Activated T-cell treated with anti-CD3 and anti-CD28 coated beads, Interleukin-2, amount 50 U/mL, for 48 hours (primary cell): ENCODE data around the gene RNF208.

Source experiments
- DNase-seq, 2 experiments: peaks; one replicate each; pipeline ENCODE4 v3.0.0-alpha.2; 2020

Gene RNF208

DNA sequence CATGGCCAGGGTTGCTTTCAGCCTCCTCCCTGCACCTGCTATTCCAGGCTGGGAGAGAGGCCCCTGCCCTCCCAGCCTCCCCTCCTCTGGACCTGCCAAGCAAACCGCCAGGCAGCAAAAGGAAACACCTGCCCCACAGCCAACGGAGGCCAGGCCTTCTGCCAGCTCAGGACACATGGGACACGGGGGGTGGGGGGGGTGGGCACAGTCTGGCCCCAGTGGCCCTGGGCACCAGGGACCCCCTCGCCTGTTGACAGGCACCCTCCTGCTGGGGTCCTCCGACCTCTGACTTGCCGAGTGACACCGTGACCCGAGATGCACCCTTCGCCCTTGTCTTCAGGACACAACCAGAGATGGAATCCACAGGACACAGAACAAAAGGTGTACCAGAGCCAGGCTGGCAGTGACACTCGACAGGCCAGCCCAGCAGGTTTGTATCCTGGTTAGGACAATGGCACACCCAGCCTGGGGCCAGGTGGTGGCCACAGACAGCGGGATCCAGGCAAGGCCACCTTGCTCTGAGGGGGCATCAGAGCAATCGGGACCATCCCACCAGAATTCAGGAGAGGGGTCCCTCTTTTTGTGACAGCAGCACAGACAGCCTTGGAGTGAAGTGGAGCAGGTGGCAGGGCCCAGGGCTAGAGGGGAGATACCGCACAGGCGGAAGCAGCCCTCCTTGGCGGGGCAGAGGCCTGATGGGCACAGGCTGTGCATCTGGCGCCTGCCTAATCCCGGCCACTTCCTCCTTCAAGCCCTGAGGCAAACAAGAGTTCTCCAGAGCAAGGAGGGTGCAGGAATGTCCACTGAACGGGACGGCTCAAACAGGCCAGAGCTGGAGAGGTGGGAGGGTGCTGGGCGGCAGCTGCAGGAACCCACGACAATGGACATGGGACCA lies 48.9 kb downstream of the RNF208 start:
- no peak for DNase-seq

DNA sequence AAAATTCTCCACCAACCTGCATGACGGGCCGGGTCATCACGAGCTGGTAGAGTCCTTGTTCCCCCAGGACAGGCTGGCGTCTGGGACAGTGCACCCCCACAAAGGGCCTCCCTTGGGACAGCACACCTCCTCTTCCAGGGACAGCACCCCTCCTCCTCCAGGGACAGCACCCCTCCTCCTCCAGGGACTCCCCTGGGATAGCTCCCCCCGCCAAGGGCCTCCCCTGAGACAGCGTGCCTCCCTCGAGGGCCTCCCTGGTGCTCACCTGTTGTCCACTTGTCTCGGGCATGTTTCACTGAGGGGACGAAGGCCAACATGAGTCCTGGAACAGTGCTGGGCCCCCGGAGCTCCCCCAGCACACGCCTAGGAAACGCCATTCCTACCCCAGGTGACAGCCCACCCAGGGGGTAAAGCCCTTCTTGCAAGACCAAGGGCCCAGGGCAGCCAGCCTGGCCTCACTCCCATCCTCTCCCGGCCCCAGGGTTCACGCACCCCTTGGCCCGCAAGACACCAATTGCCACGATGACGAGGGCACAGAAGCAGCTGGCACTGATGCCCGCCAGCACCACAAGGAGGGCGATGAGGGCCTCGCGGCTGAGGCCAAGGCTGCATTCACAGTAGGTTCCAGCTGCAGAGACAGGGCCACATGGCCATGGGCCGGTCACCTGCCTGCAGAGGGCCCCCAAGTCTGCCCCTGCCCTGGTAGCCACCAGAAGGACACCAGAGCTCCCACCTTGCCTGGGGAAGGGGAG lies 50.7 kb downstream of the RNF208 start:
- no peak for DNase-seq

DNA sequence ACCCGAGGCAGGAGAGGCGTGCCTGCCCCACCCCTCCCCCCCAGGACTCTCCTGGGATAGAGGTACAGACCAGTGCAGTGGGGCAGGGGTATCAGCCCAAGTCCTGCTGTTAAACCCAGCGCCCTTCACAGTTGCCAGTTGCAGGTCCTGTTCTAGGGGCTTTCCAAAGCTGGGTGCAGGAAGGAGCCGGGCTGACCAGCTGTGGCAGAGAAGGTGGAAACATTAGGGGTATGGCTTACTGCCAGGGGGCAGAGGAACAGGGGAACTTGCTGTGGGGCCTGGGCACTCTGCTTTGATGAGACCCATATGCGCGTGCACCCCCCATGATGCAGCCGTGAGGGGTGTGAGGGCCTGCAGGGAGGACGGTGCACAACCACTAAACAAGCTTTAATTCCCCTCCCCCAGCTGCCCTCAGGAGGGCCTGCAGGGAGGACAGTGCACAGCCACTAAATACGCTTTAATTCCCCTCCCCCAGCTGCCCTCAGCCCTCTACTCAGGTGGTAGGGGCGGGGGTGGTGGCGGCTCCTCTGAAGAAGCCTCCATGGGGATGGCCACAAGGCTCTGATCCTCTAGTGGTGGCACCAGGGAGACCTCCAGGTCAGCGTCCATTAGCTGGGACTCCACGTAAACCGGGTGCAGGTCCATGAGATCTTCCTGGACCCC lies 51.4 kb downstream of the RNF208 start:
- DNase-seq: no peak
